Astrocyte (in vitro differentiated cells and primary cell): ENCODE results near the gene RASGRP3. TPM values are rescaled to one million over a fixed set of nuclear protein-coding genes. Genes with fewer than 3 reads are reported as not detected.

Experiments
- DNase-seq: peaks from one replicate; pipeline ENCODE4 v3.0.0-alpha.2; 2010; ENCODE audit warnings: low read depth
- FAIRE-seq: peaks from 2 replicates; lab custom pipeline; 2011; peaks lifted over from hg19 to GRCh38; lab: Jason Lieb, UNC
- H2AFZ ChIP-seq: 2 replicates; pipeline ENCODE4 v1.6.0; 2012; ENCODE audit warnings: low read depth, low read length, inconsistent platforms
- H3K27ac ChIP-seq: 2 replicates; pipeline ENCODE4 v1.5.1; 2011; ENCODE audit warnings: low read depth, low read length, inconsistent platforms
- H3K27me3 ChIP-seq: 2 replicates; pipeline ENCODE4 v1.6.0; 2011; ENCODE audit warnings: low read length, inconsistent platforms; ENCODE audit not compliant: insufficient read depth
- H3K36me3 ChIP-seq: 2 replicates; pipeline ENCODE4 v1.5.1; 2011; ENCODE audit warnings: low read length, inconsistent platforms; ENCODE audit not compliant: insufficient read depth
- H3K4me1 ChIP-seq: 2 replicates; pipeline ENCODE4 v1.5.1; 2011; ENCODE audit warnings: low read length, inconsistent platforms; ENCODE audit not compliant: insufficient read depth
- H3K4me2 ChIP-seq: 2 replicates; pipeline ENCODE4 v1.6.0; 2012; ENCODE audit warnings: low read length, inconsistent platforms
- H3K4me3 ChIP-seq: 2 replicates; pipeline ENCODE4 v1.5.1; 2011; ENCODE audit warnings: low read depth, mild to moderate bottlenecking, low read length, inconsistent platforms; ENCODE audit not compliant: insufficient read depth
- H3K79me2 ChIP-seq: 2 replicates; pipeline ENCODE4 v1.6.0; 2012; ENCODE audit warnings: mild to moderate bottlenecking, low read length, inconsistent platforms; ENCODE audit not compliant: insufficient read depth
- H3K9ac ChIP-seq: 2 replicates; pipeline ENCODE4 v1.6.0; 2012; ENCODE audit warnings: mild to moderate bottlenecking, low read length, inconsistent platforms
- H3K9me3 ChIP-seq: 2 replicates; pipeline ENCODE4 v1.5.1; 2012; ENCODE audit warnings: low read depth, mild to moderate bottlenecking, low read length, inconsistent platforms; ENCODE audit not compliant: insufficient read depth
- H4K20me1 ChIP-seq: 2 replicates; pipeline ENCODE4 v1.6.0; 2012; ENCODE audit warnings: low read length, inconsistent platforms; ENCODE audit not compliant: insufficient read depth
- H3K27ac Mint-ChIP-seq: one replicate; pipeline ENCODE4 v1.8.0; 2021; ENCODE audit warnings: mild to moderate bottlenecking, mixed read lengths; ENCODE audit not compliant: unreplicated experiment
- H3K27me3 Mint-ChIP-seq: one replicate; pipeline ENCODE4 v1.8.0; 2021; ENCODE audit warnings: low read depth, mixed read lengths; ENCODE audit not compliant: unreplicated experiment
- H3K36me3 Mint-ChIP-seq: one replicate; pipeline ENCODE4 v1.8.0; 2021; ENCODE audit warnings: low read depth, mixed read lengths; ENCODE audit not compliant: unreplicated experiment
- H3K4me1 Mint-ChIP-seq: one replicate; pipeline ENCODE4 v1.8.0; 2021; ENCODE audit warnings: low read depth, mixed read lengths; ENCODE audit not compliant: unreplicated experiment
- H3K4me3 Mint-ChIP-seq: one replicate; pipeline ENCODE4 v1.8.0; 2021; ENCODE audit warnings: mild to moderate bottlenecking, moderate library complexity, mixed read lengths; ENCODE audit not compliant: unreplicated experiment
- H3K9me3 Mint-ChIP-seq: one replicate; pipeline ENCODE4 v1.8.0; 2021; ENCODE audit warnings: mild to moderate bottlenecking, mixed read lengths; ENCODE audit not compliant: unreplicated experiment
- CTCF ChIP-seq: IDR thresholded peaks from 2 replicates; pipeline ENCODE4 v1.5.1; 2011; ENCODE audit warnings: low read depth, mild to moderate bottlenecking, inconsistent platforms, low read length, moderate library complexity; ENCODE audit not compliant: insufficient read depth
- EZH2 ChIP-seq: IDR thresholded peaks from 2 replicates; pipeline ENCODE4 v1.6.1; 2012; ENCODE audit warnings: mild to moderate bottlenecking, low read length, inconsistent platforms; ENCODE audit not compliant: insufficient read depth
- total RNA-seq: library from RNA; stranded (reverse); gene quantifications from 2 replicates; pipeline ENCODE4 v1.2.1, GENCODE V29; 2021

RASGRP3 gene
- total RNA-seq, 1 donor from 2014 or later, result 2.8 TPM

- H2AFZ ChIP-seq, result no peak overlapping the region
- Mint-ChIP-seq H3K36me3 (no peaks in the 10 kb centered on the region), H3K4me1 (peaks cover 10% of the 10 kb centered on the region), H3K27me3 (peaks cover 3% of the 10 kb centered on the region), H3K9me3 (peaks cover 2% of the 10 kb centered on the region), H3K27ac (no peak overlapping the region), H3K4me3 (no peak overlapping the region)
- H3K27ac ChIP-seq, result no peak overlapping the region
- no peaks in the 10 kb centered on the region for H3K79me2 ChIP-seq
- H3K9ac ChIP-seq, result no peak overlapping the region
- TF ChIP-seq CTCF, result no peak
- no peak for TF ChIP-seq EZH2
- no peak overlapping the region for H3K4me3 ChIP-seq
- no peak for DNase-seq
- no peak overlapping the region for H3K4me2 ChIP-seq
- H3K9me3 ChIP-seq, result no peaks in the 10 kb centered on the region
- peaks cover 12% of the 10 kb centered on the region for H3K4me1 ChIP-seq
- no peaks in the 10 kb centered on the region for H3K27me3 ChIP-seq
- FAIRE-seq, result no peak
- no peaks in the 10 kb centered on the region for H4K20me1 ChIP-seq
- H3K36me3 ChIP-seq, result no peaks in the 10 kb centered on the region
These were observed 40.9 kb upstream of the RASGRP3 start for GRCh38 chr2:33435518-33435917.

- H3K9ac ChIP-seq, result no peak overlapping the region
- H3K4me3 Mint-ChIP-seq, result no peak overlapping the region
- peak; percentile 41 for FAIRE-seq
- no peak overlapping the region for H3K27ac ChIP-seq
- peak overlapping the region; percentile 9 for H3K4me2 ChIP-seq
- no peaks in the 10 kb centered on the region for H3K36me3 Mint-ChIP-seq
- no peaks in the 10 kb centered on the region for H3K36me3 ChIP-seq
- peaks cover 12% of the 10 kb centered on the region for H3K4me1 ChIP-seq
- H3K9me3 ChIP-seq, result no peaks in the 10 kb centered on the region
- H2AFZ ChIP-seq, result no peak overlapping the region
- no peaks in the 10 kb centered on the region for H4K20me1 ChIP-seq
- peaks cover 2% of the 10 kb centered on the region for H3K9me3 Mint-ChIP-seq
- no peak for DNase-seq
- H3K79me2 ChIP-seq, result no peaks in the 10 kb centered on the region
- no peak for TF ChIP-seq CTCF
- TF ChIP-seq EZH2, result no peak
- no peaks in the 10 kb centered on the region for H3K27me3 Mint-ChIP-seq
- H3K4me1 Mint-ChIP-seq, result peaks cover 10% of the 10 kb centered on the region
- H3K27ac Mint-ChIP-seq, result no peak overlapping the region
- no peak overlapping the region for H3K4me3 ChIP-seq
- no peaks in the 10 kb centered on the region for H3K27me3 ChIP-seq
These were observed 40.4 kb upstream of the RASGRP3 start for GRCh38 chr2:33436083-33436482.

GRCh38 chr2:33437297-33437696 is 39.2 kb upstream of the RASGRP3 start:
- peaks cover 10% of the 10 kb centered on the region for H3K4me1 Mint-ChIP-seq
- H3K27me3 Mint-ChIP-seq, result no peaks in the 10 kb centered on the region
- no peak overlapping the region for H3K4me3 Mint-ChIP-seq
- peak; percentile 99 for DNase-seq
- H3K27ac Mint-ChIP-seq, result no peak overlapping the region
- Histone ChIP-seq H3K9me3 (no peaks in the 10 kb centered on the region), H3K27me3 (no peaks in the 10 kb centered on the region), H3K79me2 (no peaks in the 10 kb centered on the region), H3K4me1 (peaks cover 12% of the 10 kb centered on the region), H3K4me3 (no peak overlapping the region), H3K4me2 (peak overlapping the region; percentile 45), H3K9ac (no peak overlapping the region), H2AFZ (no peak overlapping the region), H3K36me3 (no peaks in the 10 kb centered on the region), H4K20me1 (no peaks in the 10 kb centered on the region), H3K27ac (peak overlapping the region; percentile 30)
- no peaks in the 10 kb centered on the region for H3K36me3 Mint-ChIP-seq
- FAIRE-seq, result peak; percentile 97
- peaks cover 2% of the 10 kb centered on the region for H3K9me3 Mint-ChIP-seq
- TF ChIP-seq EZH2 (no peak), CTCF (no peak)
